H9 (cell line): ENCODE data around the gene GOLGA8S. TPM values are rescaled to one million over a fixed set of nuclear protein-coding genes. Genes with fewer than 3 reads are reported as not detected.

Experiments
- DNase-seq: peaks from one replicate; pipeline ENCODE4 v3.0.0-alpha.2; 2017
- H2AFZ ChIP-seq: one replicate; pipeline ENCODE4 v1.6.1; 2013; ENCODE audit warnings: mild to moderate bottlenecking, low read length, control low read depth, moderate library complexity
- H2AK5ac ChIP-seq: 2 replicates; pipeline ENCODE4 v1.6.1; 2013; ENCODE audit warnings: low read length, control low read depth, mixed read lengths; ENCODE audit not compliant: insufficient read length
- H2BK120ac ChIP-seq: one replicate; pipeline ENCODE4 v1.6.1; 2013; ENCODE audit warnings: low read depth, mild to moderate bottlenecking, low read length, control low read depth, inconsistent platforms; ENCODE audit not compliant: poor library complexity, severe bottlenecking
- H2BK12ac ChIP-seq: 2 replicates; pipeline ENCODE4 v1.6.1; 2013; ENCODE audit warnings: low read length, control low read depth, mixed read lengths, low read depth; ENCODE audit not compliant: insufficient read length
- H2BK15ac ChIP-seq: 2 replicates; pipeline ENCODE4 v1.6.1; 2013; ENCODE audit warnings: low read depth, low read length, control low read depth
- H2BK20ac ChIP-seq: one replicate; pipeline ENCODE4 v1.6.1; 2013; ENCODE audit warnings: low read depth, mild to moderate bottlenecking, low read length, control low read depth, inconsistent platforms; ENCODE audit not compliant: poor library complexity, severe bottlenecking
- H2BK5ac ChIP-seq: 2 replicates; pipeline ENCODE4 v1.6.1; 2013; ENCODE audit warnings: low read length, control low read depth, mixed read lengths; ENCODE audit not compliant: insufficient read length
- H3K14ac ChIP-seq: 2 replicates; pipeline ENCODE4 v1.6.1; 2013; ENCODE audit warnings: low read length, control low read depth; ENCODE audit not compliant: insufficient read depth
- H3K18ac ChIP-seq: 2 replicates; pipeline ENCODE4 v1.6.1; 2013; ENCODE audit warnings: low read depth, mild to moderate bottlenecking, mixed read lengths, low read length, control low read depth; ENCODE audit not compliant: insufficient read length
- H3K23ac ChIP-seq: 2 replicates; pipeline ENCODE4 v1.6.1; 2013; ENCODE audit warnings: low read length, control low read depth, mixed read lengths, low read depth; ENCODE audit not compliant: insufficient read length
- H3K23me2 ChIP-seq: 2 replicates; pipeline ENCODE4 v1.6.1; 2013; ENCODE audit warnings: low read depth, mild to moderate bottlenecking, mixed read lengths, low read length, control low read depth; ENCODE audit not compliant: insufficient read length, poor library complexity, severe bottlenecking
- H3K27ac ChIP-seq: 2 replicates; pipeline ENCODE4 v1.5.1; 2013; ENCODE audit warnings: low read length, control low read depth, mixed read lengths, low read depth; ENCODE audit not compliant: insufficient read length
- H3K27me3 ChIP-seq: 2 replicates; pipeline ENCODE4 v1.6.1; 2013; ENCODE audit warnings: low read length, control low read depth, inconsistent platforms; ENCODE audit not compliant: insufficient read depth
- H3K4ac ChIP-seq: 2 replicates; pipeline ENCODE4 v1.6.1; 2013; ENCODE audit warnings: low read depth, mild to moderate bottlenecking, control low read depth, inconsistent platforms, low read length, moderate library complexity
- H3K4me1 ChIP-seq: 2 replicates; pipeline ENCODE4 v1.6.1; 2013; ENCODE audit warnings: low read length, control low read depth, inconsistent platforms; ENCODE audit not compliant: insufficient read depth
- H3K4me2 ChIP-seq: 2 replicates; pipeline ENCODE4 v1.6.1; 2013; ENCODE audit warnings: low read length, control low read depth, mixed read lengths; ENCODE audit not compliant: insufficient read length, insufficient read depth
- H3K56ac ChIP-seq: 2 replicates; pipeline ENCODE4 v1.6.1; 2013; ENCODE audit warnings: low read depth, mild to moderate bottlenecking, mixed read lengths, low read length, control low read depth; ENCODE audit not compliant: insufficient read length
- H3K79me1 ChIP-seq: 2 replicates; pipeline ENCODE4 v1.6.1; 2013; ENCODE audit warnings: low read depth, mild to moderate bottlenecking, moderate library complexity, low read length, control low read depth, inconsistent platforms; ENCODE audit not compliant: insufficient read depth, poor library complexity, severe bottlenecking
- H3K79me2 ChIP-seq: 2 replicates; pipeline ENCODE4 v1.6.1; 2013; ENCODE audit warnings: low read length, control low read depth, inconsistent platforms; ENCODE audit not compliant: insufficient read depth
- H3K9ac ChIP-seq: 2 replicates; pipeline ENCODE4 v1.6.1; 2013; ENCODE audit warnings: low read length, control low read depth, mixed read lengths; ENCODE audit not compliant: insufficient read length; ENCODE audit errors: extremely low read depth
- H3K9me3 ChIP-seq: one replicate; pipeline ENCODE4 v1.6.1; 2013; ENCODE audit warnings: low read depth, low read length, inconsistent platforms; ENCODE audit not compliant: control insufficient read depth
- H3T11ph ChIP-seq: one replicate; pipeline ENCODE4 v1.6.1; 2013; ENCODE audit warnings: mild to moderate bottlenecking, low read length, control low read depth, inconsistent platforms
- H4K20me1 ChIP-seq: one replicate; pipeline ENCODE4 v1.6.1; 2013; ENCODE audit not compliant: control insufficient read depth, insufficient read length, insufficient read depth
- H4K5ac ChIP-seq: 2 replicates; pipeline ENCODE4 v1.6.1; 2013; ENCODE audit warnings: low read depth, mild to moderate bottlenecking, mixed read lengths, low read length, control low read depth; ENCODE audit not compliant: insufficient read length
- H4K8ac ChIP-seq: replicated peaks from 2 replicates; pipeline ENCODE4 v1.6.1; 2013; ENCODE audit warnings: low read length, control low read depth, mixed read lengths, low read depth; ENCODE audit not compliant: insufficient read length
- H4K91ac ChIP-seq: 2 replicates; pipeline ENCODE4 v1.6.1; 2013; ENCODE audit warnings: low read depth, mild to moderate bottlenecking, moderate library complexity, mixed read lengths, low read length, control low read depth; ENCODE audit not compliant: insufficient read length
- H3K27ac Mint-ChIP-seq, 3 experiments: 2 replicates in 2 of 3; 3 replicates in 1 of 3; pipeline ENCODE4 v1.8.0; 2020 to 2021; ENCODE audit warnings: mixed read lengths in 3 of 3, mild to moderate bottlenecking in 1 of 3, moderate library complexity in 1 of 3
- H3K27me3 Mint-ChIP-seq: 2 replicates; pipeline ENCODE4 v1.8.0; 2021; ENCODE audit warnings: low read depth, mild to moderate bottlenecking, moderate library complexity, mixed read lengths
- H3K36me3 Mint-ChIP-seq, 3 experiments: 2 replicates in 2 of 3; 3 replicates in 1 of 3; pipeline ENCODE4 v1.8.0; 2020 to 2021; ENCODE audit warnings: low read depth in 3 of 3, mixed read lengths in 3 of 3; ENCODE audit not compliant: insufficient read depth in 1 of 3
- H3K4me1 Mint-ChIP-seq, 2 experiments: 2 replicates each; pipeline ENCODE4 v1.8.0; 2020; ENCODE audit warnings: mixed read lengths in 2 of 2
- H3K4me3 Mint-ChIP-seq, 2 experiments: 2 replicates in 1 of 2; 3 replicates in 1 of 2; pipeline ENCODE4 v1.8.0; 2020 to 2021; ENCODE audit warnings: mild to moderate bottlenecking in 2 of 2, mixed read lengths in 2 of 2, moderate library complexity in 1 of 2
- H3K9me3 Mint-ChIP-seq, 2 experiments: 2 replicates in 1 of 2; 3 replicates in 1 of 2; pipeline ENCODE4 v1.8.0; 2020; ENCODE audit warnings: mild to moderate bottlenecking in 2 of 2, mixed read lengths in 2 of 2, moderate library complexity in 1 of 2
- CTCF ChIP-seq: fragments of 200-600 bp; sonication (generic); conservative IDR thresholded peaks from 3 replicates; pipeline ENCODE4 v1.8.0; 2021; ENCODE audit warnings: antibody characterized with exemption, mild to moderate bottlenecking
- WGBS: extraction: QIAGEN DNeasy Blood & Tissue Kit; methylation state at CpG from one replicate; pipeline ENCODE4 v1.1.7; 2013; ENCODE audit warnings: missing lambda C conversion rate, low lambda C conversion rate, mixed read lengths; ENCODE audit not compliant: insufficient read length; ENCODE audit errors: extremely low coverage; 5-methylcytosine and 5-hydroxymethylcytosine counted together
- total RNA-seq: library from RNA; stranded (reverse); gene quantifications from 2 replicates; pipeline ENCODE4 v1.2.1, GENCODE V29; 2021

The GOLGA8S gene
- total RNA-seq, 1 experiment from 2014 or later, result 0.07 TPM

- Histone ChIP-seq H3K4me2 (no peak overlapping the region), H2BK15ac (no peak overlapping the region), H3T11ph (no peak overlapping the region), H2BK5ac (no peak overlapping the region), H4K91ac (no peak overlapping the region), H2BK120ac (no peak overlapping the region), H4K8ac (no peak overlapping the region), H3K9me3 (peaks cover 8% of the 10 kb centered on the region), H3K23me2 (no peaks in the 10 kb centered on the region), H3K79me2 (no peaks in the 10 kb centered on the region), H2BK20ac (no peak overlapping the region), H2AK5ac (no peak overlapping the region), H3K23ac (no peak overlapping the region), H3K14ac (no peak overlapping the region), H3K27me3 (no peaks in the 10 kb centered on the region), H3K79me1 (no peaks in the 10 kb centered on the region), H3K27ac (no peak overlapping the region), H4K5ac (no peak overlapping the region), H2BK12ac (no peak overlapping the region), H3K56ac (no peak overlapping the region), H3K9ac (no peak overlapping the region), H3K4ac (no peak overlapping the region), H3K18ac (no peak overlapping the region), H3K4me1 (no peaks in the 10 kb centered on the region), H4K20me1 (no peaks in the 10 kb centered on the region), H2AFZ (no peak overlapping the region)
- peaks cover 76 to 80% of the 10 kb centered on the region in 2 experiments for H3K9me3 Mint-ChIP-seq
- no peak for DNase-seq
- no CpG with 5 or more reads among the region's 8 CpGs for WGBS
- peaks cover 0 to 1% (median 0%) of the 10 kb centered on the region in 3 experiments; a peak in 4 of 7 replicates for H3K36me3 Mint-ChIP-seq
- no peak overlapping the region for H3K27ac Mint-ChIP-seq
- no peak overlapping the region for H3K4me3 Mint-ChIP-seq
- TF ChIP-seq CTCF, result no peak
- peaks cover 2% of the 10 kb centered on the region for H3K27me3 Mint-ChIP-seq
- H3K4me1 Mint-ChIP-seq, result peaks cover 3 to 9% of the 10 kb centered on the region in 2 experiments; a peak in 1 of 4 replicates
Observed at GRCh38 chr15:23401627-23402026, 47.1 kb downstream of the GOLGA8S start.
